HepG2 (cell line): ENCODE measurements around the gene PRKAR2A. TPM values are rescaled to one million over a fixed set of nuclear protein-coding genes. Genes with fewer than 3 reads are reported as not detected.

Experiments used
- ADNP ChIP-seq: sonication (generic); formaldehyde crosslinking; IDR thresholded peaks from 2 replicates; pipeline ENCODE4 v1.4.0; 2020; ENCODE audit warnings: missing genetic modification reagents
- ATF2 ChIP-seq: sonication (generic); formaldehyde crosslinking; IDR thresholded peaks from 2 replicates; pipeline ENCODE4 v1.4.0; 2020; ENCODE audit warnings: missing genetic modification reagents
- CBFB ChIP-seq: sonication (generic); formaldehyde crosslinking; IDR thresholded peaks from 2 replicates; pipeline ENCODE4 v1.4.0; 2020; ENCODE audit warnings: missing genetic modification reagents
- EHMT2 ChIP-seq: fragments of 200-600 bp; sonication (generic); IDR thresholded peaks from 2 replicates; pipeline ENCODE4 v1.7.0; 2017; ENCODE audit warnings: antibody characterized with exemption, low read depth, low read length, borderline replicate concordance
- ELF3 ChIP-seq: IDR thresholded peaks from 2 replicates; pipeline ENCODE4 v1.6.1; 2016; ENCODE audit warnings: missing genetic modification reagents, missing compliant biosample characterization
- FOXA3 ChIP-seq: IDR thresholded peaks from 2 replicates; pipeline ENCODE4 v1.6.1; 2016; ENCODE audit warnings: missing genetic modification reagents, missing compliant biosample characterization
- HMG20B ChIP-seq: conservative IDR thresholded peaks from 2 replicates; pipeline ENCODE4 v1.6.1; 2016; ENCODE audit warnings: missing genetic modification reagents, missing compliant biosample characterization
- HNRNPUL1 ChIP-seq: fragments of 200-400 bp; formaldehyde crosslinking; IDR thresholded peaks from 2 replicates; pipeline ENCODE4 v1.6.1; 2017; ENCODE audit warnings: low read depth, mild to moderate bottlenecking, low read length, moderate library complexity
- MIER3 ChIP-seq: IDR thresholded peaks from 2 replicates; pipeline ENCODE4 v1.6.1; 2016; ENCODE audit warnings: missing compliant biosample characterization, borderline replicate concordance
- NRL ChIP-seq: sonication (generic); formaldehyde crosslinking; IDR thresholded peaks from 2 replicates; pipeline ENCODE4 v1.5.0; 2020; ENCODE audit warnings: missing genetic modification reagents, mild to moderate bottlenecking, moderate library complexity, borderline replicate concordance
- RFX3 ChIP-seq: IDR thresholded peaks from 2 replicates; pipeline ENCODE4 v1.6.1; 2016; ENCODE audit warnings: missing biosample characterization, missing genetic modification reagents
- USF2 ChIP-seq, 2 experiments: sonication (generic) in 1 of 2; formaldehyde crosslinking in 1 of 2; IDR thresholded peaks; 2 replicates each; pipeline versions ENCODE4 v1.5.1 to v1.6.1; 2011 to 2020; ENCODE audit warnings: borderline replicate concordance in 1 of 2, low read depth in 1 of 2, low read length in 1 of 2, mild to moderate bottlenecking in 1 of 2, missing genetic modification reagents in 1 of 2, moderate library complexity in 1 of 2
- ZBTB46 ChIP-seq: sonication (generic); formaldehyde crosslinking; IDR thresholded peaks from 2 replicates; pipeline ENCODE4 v1.4.0; 2020; ENCODE audit warnings: mild to moderate bottlenecking, missing genetic modification reagents, borderline replicate concordance
- ZNF501 ChIP-seq: sonication (generic); formaldehyde crosslinking; IDR thresholded peaks from 2 replicates; pipeline ENCODE4 v1.5.1; 2020; ENCODE audit warnings: mild to moderate bottlenecking, moderate library complexity, missing genetic modification reagents
- ZNF577 ChIP-seq: sonication (generic); formaldehyde crosslinking; IDR thresholded peaks from 2 replicates; pipeline ENCODE4 v1.4.0; 2020; ENCODE audit warnings: mild to moderate bottlenecking, low read depth, missing genetic modification reagents, borderline replicate concordance
- ZNF644 ChIP-seq: IDR thresholded peaks from 2 replicates; pipeline ENCODE4 v1.6.1; 2016; ENCODE audit warnings: low read depth
- polyA plus RNA-seq, 8 experiments: library from polyadenylated mRNA; depleted of rRNA in 3 of 8; stranded (reverse) in 7 of 8; unstranded in 1 of 8; fragments of >200 nt; fragmentation: Illumina TruSeq in 4 of 8; extraction: Trizol in 4 of 8; gene quantifications; 2 replicates each; pipeline versions ENCODE4 v1.2.1 to v1.2.3, GENCODE V29; 2011 to 2016; ENCODE audit warnings: low read depth in 4 of 8, missing spikeins in 1 of 8, mixed read lengths in 1 of 8; ENCODE audit not compliant: insufficient read depth in 1 of 8
- total RNA-seq, 5 experiments: library from RNA; depleted of rRNA; stranded (reverse); fragments of >200 nt; fragmentation: Illumina TruSeq; extraction: Trizol; gene quantifications; 2 replicates each; pipeline ENCODE4 v1.2.3, GENCODE V29; 2016; ENCODE audit warnings: low read depth in 1 of 5
- TF ChIP-seq, protein P1 (sequence below): sonication (generic); formaldehyde crosslinking; IDR thresholded peaks from 2 replicates; pipeline ENCODE4 v1.9.0; 2021; ENCODE audit warnings: missing genetic modification reagents, mild to moderate bottlenecking, borderline replicate concordance
- TF ChIP-seq, protein P2 (sequence below): IDR thresholded peaks from 2 replicates; pipeline ENCODE4 v1.6.1; 2016; ENCODE audit warnings: missing biosample characterization, missing genetic modification reagents, low read depth
- TF ChIP-seq, protein P3 (sequence below): IDR thresholded peaks from 2 replicates; pipeline ENCODE4 v1.6.1; 2016; ENCODE audit warnings: control low read depth

PRKAR2A gene
- total and polyA plus RNA-seq, 2 of the 13 experiments (the other 11 are each of a cell fraction or from before 2014, with no cell fraction given), result 11.8 to 29.2 TPM

DNA sequence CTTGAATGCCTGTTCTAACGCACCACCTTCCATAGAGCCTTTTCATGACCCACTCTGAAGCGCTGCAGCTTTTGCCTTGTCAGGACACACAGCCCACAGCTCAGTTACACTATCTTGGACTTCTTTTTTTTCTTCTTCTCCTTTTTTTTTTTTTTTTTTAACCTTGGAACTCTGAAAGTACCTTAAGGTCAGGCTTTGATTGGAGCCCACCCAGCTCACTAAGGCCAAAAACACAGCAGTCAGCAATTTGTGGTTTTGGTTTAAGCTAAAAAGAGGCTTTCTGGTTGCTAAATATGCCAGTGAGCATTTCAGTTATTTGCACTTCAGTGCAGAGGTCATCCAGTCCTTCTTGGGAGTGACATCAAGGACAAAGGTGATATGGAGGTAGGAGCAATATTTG lies 49.3 kb upstream of the PRKAR2A start (continued):
- TF ChIP-seq, protein P1, sequence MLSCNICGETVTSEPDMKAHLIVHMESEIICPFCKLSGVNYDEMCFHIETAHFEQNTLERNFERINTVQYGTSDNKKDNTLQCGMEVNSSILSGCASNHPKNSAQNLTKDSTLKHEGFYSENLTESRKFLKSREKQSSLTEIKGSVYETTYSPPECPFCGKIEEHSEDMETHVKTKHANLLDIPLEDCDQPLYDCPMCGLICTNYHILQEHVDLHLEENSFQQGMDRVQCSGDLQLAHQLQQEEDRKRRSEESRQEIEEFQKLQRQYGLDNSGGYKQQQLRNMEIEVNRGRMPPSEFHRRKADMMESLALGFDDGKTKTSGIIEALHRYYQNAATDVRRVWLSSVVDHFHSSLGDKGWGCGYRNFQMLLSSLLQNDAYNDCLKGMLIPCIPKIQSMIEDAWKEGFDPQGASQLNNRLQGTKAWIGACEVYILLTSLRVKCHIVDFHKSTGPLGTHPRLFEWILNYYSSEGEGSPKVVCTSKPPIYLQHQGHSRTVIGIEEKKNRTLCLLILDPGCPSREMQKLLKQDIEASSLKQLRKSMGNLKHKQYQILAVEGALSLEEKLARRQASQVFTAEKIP (CRISPR knock-in tag), result no peak
- TF ChIP-seq ATF2 (CRISPR knock-in tag) (0 out of 2 replicates have a peak, but pooled peaks have one; percentile 8), HMG20B (CRISPR knock-in tag) (no peak), NRL (CRISPR knock-in tag) (no peak), USF2 (IDR thresholded peaks at IDR 0.05; ENCODE audit: low read depth, low read length) (no peak), USF2 (CRISPR knock-in tag; IDR thresholded peaks at IDR 0.05; ENCODE audit: borderline replicate concordance) (no peak), MIER3 (CRISPR knock-in tag) (0 out of 2 replicates have a peak, but pooled peaks have one; percentile 6), CBFB (CRISPR knock-in tag) (0 out of 2 replicates have a peak, but pooled peaks have one; percentile 15), RFX3 (no peak), ADNP (no peak), ZNF501 (no peak), ZBTB46 (no peak), ELF3 (CRISPR knock-in tag) (no peak), HNRNPUL1 (no peak), FOXA3 (CRISPR knock-in tag) (no peak), ZNF577 (no peak), EHMT2 (no peak), ZNF644 (no peak)
- TF ChIP-seq, protein P2, sequence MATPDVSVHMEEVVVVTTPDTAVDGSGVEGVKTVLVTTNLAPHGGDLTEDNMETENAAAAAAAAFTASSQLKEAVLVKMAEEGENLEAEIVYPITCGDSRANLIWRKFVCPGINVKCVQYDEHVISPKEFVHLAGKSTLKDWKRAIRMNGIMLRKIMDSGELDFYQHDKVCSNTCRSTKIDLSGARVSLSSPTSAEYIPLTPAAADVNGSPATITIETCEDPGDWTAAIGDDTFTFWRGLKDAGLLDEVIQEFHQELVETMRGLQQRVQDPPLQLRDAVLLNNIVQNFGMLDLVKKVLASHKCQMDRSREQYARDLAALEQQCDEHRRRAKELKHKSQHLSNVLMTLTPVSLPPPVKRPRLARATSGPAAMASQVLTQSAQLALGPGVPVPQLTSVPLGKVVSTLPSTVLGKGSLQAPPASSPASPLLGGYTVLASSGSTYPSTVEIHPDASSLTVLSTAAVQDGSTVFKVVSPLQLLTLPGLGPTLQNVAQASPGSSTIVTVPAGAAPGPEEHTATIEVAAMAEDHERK, result no peak
- TF ChIP-seq, protein P3, sequence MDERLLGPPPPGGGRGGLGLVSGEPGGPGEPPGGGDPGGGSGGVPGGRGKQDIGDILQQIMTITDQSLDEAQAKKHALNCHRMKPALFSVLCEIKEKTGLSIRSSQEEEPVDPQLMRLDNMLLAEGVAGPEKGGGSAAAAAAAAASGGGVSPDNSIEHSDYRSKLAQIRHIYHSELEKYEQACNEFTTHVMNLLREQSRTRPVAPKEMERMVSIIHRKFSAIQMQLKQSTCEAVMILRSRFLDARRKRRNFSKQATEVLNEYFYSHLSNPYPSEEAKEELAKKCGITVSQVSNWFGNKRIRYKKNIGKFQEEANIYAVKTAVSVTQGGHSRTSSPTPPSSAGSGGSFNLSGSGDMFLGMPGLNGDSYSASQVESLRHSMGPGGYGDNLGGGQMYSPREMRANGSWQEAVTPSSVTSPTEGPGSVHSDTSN (CRISPR knock-in tag), result no peak
